ENCODE measurements around the gene HOXB5. TPM values are rescaled to one million over a fixed set of nuclear protein-coding genes. Genes with fewer than 3 reads are reported as not detected.

The HOXB5 gene
- total RNA-seq, 1 experiment from 2014 or later, result 19.8 TPM

DNA sequence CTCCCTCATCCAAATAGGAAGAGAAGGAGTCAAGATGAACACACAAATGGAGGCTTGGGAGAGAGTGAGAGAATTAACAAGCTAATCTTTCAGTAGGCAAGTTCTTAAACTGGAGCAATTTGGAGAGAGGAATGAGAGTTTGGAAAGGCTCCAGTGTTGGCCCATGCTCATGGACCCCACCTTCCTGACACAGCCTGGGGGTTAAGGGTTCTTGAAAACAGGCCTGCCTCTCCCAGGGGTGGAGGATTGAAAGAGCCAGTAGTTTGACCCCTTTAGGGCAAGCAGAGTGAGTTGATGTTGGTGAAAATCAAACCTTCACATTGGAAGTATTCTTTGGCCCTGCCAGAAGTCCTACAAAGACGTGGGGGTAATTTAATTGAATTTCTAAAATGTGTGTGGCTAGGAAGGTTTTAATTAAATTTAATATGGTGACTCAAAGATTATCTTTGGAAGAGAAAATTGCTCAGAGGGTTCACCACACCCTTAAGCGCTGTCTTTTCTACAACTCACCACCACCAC lies 9.3 kb downstream of the HOXB5 start:
- H3K4me2 ChIP-seq (ENCODE audit: low read length), result peak overlapping the region; percentile 98
- TF ChIP-seq CEBPB (IDR thresholded peaks at IDR 0.05; ENCODE audit: low read depth) (no peak), YY1 (IDR thresholded peaks at IDR 0.05; ENCODE audit: extremely low read depth, insufficient replicate concordance, low read depth, low read length) (no peak), ZNF274 (IDR thresholded peaks at IDR 0.05; ENCODE audit: low read depth, low read length) (no peak), ZFX (IDR thresholded peaks at IDR 0.05) (no peak), ELF1 (IDR thresholded peaks at IDR 0.05; ENCODE audit: borderline replicate concordance, low read depth) (no peak), FOSL1 (IDR thresholded peaks at IDR 0.05; ENCODE audit: low read depth) (no peak), CTCF (IDR thresholded peaks at IDR 0.05 in 2 of 3, conservative IDR thresholded peaks at IDR 0.05 in 1 of 3; ENCODE audit: borderline replicate concordance in 1 of 3, insufficient read depth in 1 of 3, low read depth in 2 of 3, low read length in 2 of 3) (no peak), EZH2phosphoT487 (IDR thresholded peaks at IDR 0.05; ENCODE audit: borderline replicate concordance) (no peak), CBX3 (IDR thresholded peaks at IDR 0.05; ENCODE audit: low read depth) (no peak), EGR1 (IDR thresholded peaks at IDR 0.05; ENCODE audit: low read depth) (no peak)
- TF ChIP-seq, protein P1, sequence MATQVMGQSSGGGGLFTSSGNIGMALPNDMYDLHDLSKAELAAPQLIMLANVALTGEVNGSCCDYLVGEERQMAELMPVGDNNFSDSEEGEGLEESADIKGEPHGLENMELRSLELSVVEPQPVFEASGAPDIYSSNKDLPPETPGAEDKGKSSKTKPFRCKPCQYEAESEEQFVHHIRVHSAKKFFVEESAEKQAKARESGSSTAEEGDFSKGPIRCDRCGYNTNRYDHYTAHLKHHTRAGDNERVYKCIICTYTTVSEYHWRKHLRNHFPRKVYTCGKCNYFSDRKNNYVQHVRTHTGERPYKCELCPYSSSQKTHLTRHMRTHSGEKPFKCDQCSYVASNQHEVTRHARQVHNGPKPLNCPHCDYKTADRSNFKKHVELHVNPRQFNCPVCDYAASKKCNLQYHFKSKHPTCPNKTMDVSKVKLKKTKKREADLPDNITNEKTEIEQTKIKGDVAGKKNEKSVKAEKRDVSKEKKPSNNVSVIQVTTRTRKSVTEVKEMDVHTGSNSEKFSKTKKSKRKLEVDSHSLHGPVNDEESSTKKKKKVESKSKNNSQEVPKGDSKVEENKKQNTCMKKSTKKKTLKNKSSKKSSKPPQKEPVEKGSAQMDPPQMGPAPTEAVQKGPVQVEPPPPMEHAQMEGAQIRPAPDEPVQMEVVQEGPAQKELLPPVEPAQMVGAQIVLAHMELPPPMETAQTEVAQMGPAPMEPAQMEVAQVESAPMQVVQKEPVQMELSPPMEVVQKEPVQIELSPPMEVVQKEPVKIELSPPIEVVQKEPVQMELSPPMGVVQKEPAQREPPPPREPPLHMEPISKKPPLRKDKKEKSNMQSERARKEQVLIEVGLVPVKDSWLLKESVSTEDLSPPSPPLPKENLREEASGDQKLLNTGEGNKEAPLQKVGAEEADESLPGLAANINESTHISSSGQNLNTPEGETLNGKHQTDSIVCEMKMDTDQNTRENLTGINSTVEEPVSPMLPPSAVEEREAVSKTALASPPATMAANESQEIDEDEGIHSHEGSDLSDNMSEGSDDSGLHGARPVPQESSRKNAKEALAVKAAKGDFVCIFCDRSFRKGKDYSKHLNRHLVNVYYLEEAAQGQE (IDR thresholded peaks at IDR 0.05; ENCODE audit: low read depth), result no peak
- peaks cover 27 to 78% of the 10 kb centered on the region in 2 experiments for H3K4me1 ChIP-seq (ENCODE audit: control insufficient read depth in 1 of 2, insufficient read depth in 2 of 2, low read length in 2 of 2)
- DNase-seq (ENCODE audit: low read depth, low spot score) (no peak), ATAC-seq (no peak)
- peak overlapping the region; percentile 74 to 76 for H3K4me3 ChIP-seq (replicated peaks in 1 of 2; ENCODE audit: low read depth in 1 of 2, low read length in 2 of 2)
- no peak overlapping the region for H2AFZ ChIP-seq (ENCODE audit: low read depth, low read length, poor library complexity, severe bottlenecking)
- RAD21 ChIA-PET (ENCODE audit: low non-redundant PET in 1 of 2, low total read pairs in 2 of 2, uncharacterized antibody in 2 of 2, unreplicated experiment in 2 of 2), result no interaction called here
- CTCF ChIA-PET, result interaction anchor here (0.8 to 1.6 kb wide), 2 partner anchors 232 to 321 kb away, joined by 3 to 4 read pairs; no protein-coding TSS in a partner anchor
- H3K36me3 ChIP-seq (ENCODE audit: control insufficient read depth in 1 of 2, insufficient read depth in 2 of 2, low read length in 2 of 2), result no peaks in the 10 kb centered on the region
- peak overlapping the region; percentile 63 for H3K9ac ChIP-seq (ENCODE audit: low read length)
- H4K20me1 ChIP-seq (ENCODE audit: insufficient read depth), result no peaks in the 10 kb centered on the region
- POLR2A ChIA-PET, result no interaction called here
- H3K27me3 ChIP-seq (ENCODE audit: insufficient read depth, low read length), result no peaks in the 10 kb centered on the region
- H3K9me3 ChIP-seq (ENCODE audit: control insufficient read depth in 1 of 2, insufficient read depth in 1 of 2, low read depth in 1 of 2, low read length in 2 of 2), result no peaks in the 10 kb centered on the region
- H3K79me2 ChIP-seq (ENCODE audit: insufficient read depth, low read length), result peaks cover 79% of the 10 kb centered on the region
- peak overlapping the region; percentile 91 for H3K27ac ChIP-seq (ENCODE audit: low read depth, low read length)
- TSS peak; percentile 29 for BruUV-seq (replicated peaks)
- no peaks in the 10 kb centered on the region for H3K9me2 ChIP-seq (ENCODE audit: insufficient read depth)
- intact Hi-C loops (cut with micrococcal nuclease), result no loop called here

Measured in HCT116 (cell line).